ENCODE results near the gene POU6F1. TPM values are rescaled to one million over a fixed set of nuclear protein-coding genes. Genes with fewer than 3 reads are reported as not detected.

POU6F1 gene
- total RNA-seq, 1 experiment from 2014 or later = 13.3 TPM

GRCh38 chr12:51242876-51243275 is 25.0 kb upstream of the POU6F1 start:
- Mint-ChIP-seq H3K9me3 (no peaks in the 10 kb centered on the region), H3K27me3 (ENCODE audit: low read depth) (no peaks in the 10 kb centered on the region), H3K36me3 (ENCODE audit: insufficient read depth in 1 of 3, low read depth in 3 of 3) (peaks cover 31 to 54% (median 37%) of the 10 kb centered on the region in 3 experiments), H3K4me1 (peaks cover 31 to 32% of the 10 kb centered on the region in 2 experiments), H3K4me3 (no peak overlapping the region), H3K27ac (0 out of 7 replicates have a peak overlapping the region, but pooled peaks of 1 of the 3 experiments have one; percentile 37)
- Histone ChIP-seq H3K27me3 (ENCODE audit: insufficient read depth, low read length) (no peaks in the 10 kb centered on the region), H3T11ph (ENCODE audit: low read length) (no peak overlapping the region), H3K27ac (ENCODE audit: insufficient read length, low read depth, low read length) (no peak overlapping the region), H3K9ac (ENCODE audit: extremely low read depth, insufficient read length, low read length) (no peak overlapping the region), H3K79me1 (ENCODE audit: insufficient read depth, low read depth, low read length, poor library complexity, severe bottlenecking) (no peaks in the 10 kb centered on the region), H3K4me1 (ENCODE audit: insufficient read depth, low read length) (peaks cover 10% of the 10 kb centered on the region; the same call in 1 of the 2 replicates), H3K56ac (ENCODE audit: insufficient read length, low read depth, low read length) (no peak overlapping the region), H2BK15ac (ENCODE audit: low read depth, low read length) (no peak overlapping the region), H3K4ac (ENCODE audit: low read depth, low read length) (no peak overlapping the region), H4K8ac (replicated peaks; ENCODE audit: insufficient read length, low read depth, low read length) (no peak overlapping the region), H2BK120ac (ENCODE audit: low read depth, low read length, poor library complexity, severe bottlenecking) (no peak overlapping the region), H2BK5ac (ENCODE audit: insufficient read length, low read length) (no peak overlapping the region), H3K9me3 (ENCODE audit: control insufficient read depth, low read depth, low read length) (no peaks in the 10 kb centered on the region), H3K18ac (ENCODE audit: insufficient read length, low read depth, low read length) (no peak overlapping the region), H2BK20ac (ENCODE audit: low read depth, low read length, poor library complexity, severe bottlenecking) (no peak overlapping the region), H4K91ac (ENCODE audit: insufficient read length, low read depth, low read length) (no peak overlapping the region), H3K14ac (ENCODE audit: insufficient read depth, low read length) (no peak overlapping the region), H3K23me2 (ENCODE audit: insufficient read length, low read depth, low read length, poor library complexity, severe bottlenecking) (peaks cover 4% of the 10 kb centered on the region), H2AFZ (ENCODE audit: low read length) (no peak overlapping the region), H4K20me1 (ENCODE audit: control insufficient read depth, insufficient read depth, insufficient read length) (no peaks in the 10 kb centered on the region), H2BK12ac (ENCODE audit: insufficient read length, low read depth, low read length) (no peak overlapping the region), H3K23ac (ENCODE audit: insufficient read length, low read depth, low read length) (no peak overlapping the region), H2AK5ac (ENCODE audit: insufficient read length, low read length) (no peak overlapping the region), H4K5ac (ENCODE audit: insufficient read length, low read depth, low read length) (no peak overlapping the region), H3K4me2 (ENCODE audit: insufficient read depth, insufficient read length, low read length) (no peak overlapping the region), H3K79me2 (ENCODE audit: insufficient read depth, low read length) (peaks cover 2% of the 10 kb centered on the region; the same call in 1 of the 2 replicates)
- WGBS (ENCODE audit: extremely low coverage, insufficient read length, low lambda C conversion rate) = no CpG with 5 or more reads among the region's 7 CpGs
- DNase-seq = no peak
- no peak for TF ChIP-seq CTCF (conservative IDR thresholded peaks at IDR 0.05)

Measured in H9 (cell line).